Measurements from ENCODE around the gene CMSS1.

The CMSS1 gene

GRCh38 chr3:99883693-99884092, 66.0 kb downstream of the CMSS1 start:
- no peaks in the 10 kb centered on the region for H3K9me3 ChIP-seq (ENCODE audit: control insufficient read depth, insufficient read depth, low read depth, low read length)
- ChIA-PET CTCF (interaction anchor here (1.0 to 1.1 kb wide), 2 partner anchors 10 to 206 kb away, joined by 3 read pairs; no protein-coding TSS in a partner anchor), POLR2A (no interaction called here)
- no peak overlapping the region for H3K27ac ChIP-seq (ENCODE audit: extremely low read depth, low read depth, low read length)
- no peaks in the 10 kb centered on the region for H3K36me3 ChIP-seq (ENCODE audit: control insufficient read depth in 2 of 2, insufficient read depth in 1 of 2, low read length in 2 of 2)
- TF ChIP-seq ZNF701 (tag by site-specific recombination; IDR thresholded peaks at IDR 0.05) = no peak
- no peak overlapping the region for H3K4me3 ChIP-seq (ENCODE audit: low read depth, low read length)
- no peaks in the 10 kb centered on the region for H3K4me1 ChIP-seq (ENCODE audit: control insufficient read depth, insufficient read depth, low read length)

GRCh38 chr3:99884484-99884883, 66.8 kb downstream of the CMSS1 start:
- no peaks in the 10 kb centered on the region for H3K9me3 ChIP-seq (ENCODE audit: control insufficient read depth, insufficient read depth, low read depth, low read length)
- no peaks in the 10 kb centered on the region for H3K36me3 ChIP-seq (ENCODE audit: control insufficient read depth in 2 of 2, insufficient read depth in 1 of 2, low read length in 2 of 2)
- no peaks in the 10 kb centered on the region for H3K4me1 ChIP-seq (ENCODE audit: control insufficient read depth, insufficient read depth, low read length)
- TF ChIP-seq FEZF1 (tag by site-specific recombination; IDR thresholded peaks at IDR 0.05) = peak; percentile 19; the same call in 1 of the 2 replicates
- no peak for TF ChIP-seq HOXA7 (CRISPR knock-in tag; IDR thresholded peaks at IDR 0.05; ENCODE audit: borderline replicate concordance)
- POLR2A ChIA-PET = no interaction called here
- no peak overlapping the region for H3K27ac ChIP-seq (ENCODE audit: extremely low read depth, low read depth, low read length)
- H3K4me3 ChIP-seq (ENCODE audit: low read depth, low read length) = no peak overlapping the region
- CTCF ChIA-PET = interaction anchor here (1.0 to 1.1 kb wide), 2 partner anchors 9 to 206 kb away, joined by 3 read pairs; no protein-coding TSS in a partner anchor

- H3K9me3 ChIP-seq (ENCODE audit: control insufficient read depth, insufficient read depth, low read depth, low read length) = no peaks in the 10 kb centered on the region
- no peak overlapping the region for H3K4me3 ChIP-seq (ENCODE audit: low read depth, low read length)
- TF ChIP-seq ZSCAN16 (tag by site-specific recombination; IDR thresholded peaks at IDR 0.05) (no peak), PRDM2 (tag by site-specific recombination; IDR thresholded peaks at IDR 0.05; ENCODE audit: borderline replicate concordance) (no peak), ZNF521 (tag by site-specific recombination; IDR thresholded peaks at IDR 0.05) (no peak), ZNF449 (tag by site-specific recombination; IDR thresholded peaks at IDR 0.05) (no peak), KLF16 (tag by site-specific recombination; IDR thresholded peaks at IDR 0.05) (no peak), MEIS1 (CRISPR knock-in tag; IDR thresholded peaks at IDR 0.05; ENCODE audit: borderline replicate concordance) (no peak), KLF10 (tag by site-specific recombination; IDR thresholded peaks at IDR 0.05) (no peak), ZNF785 (tag by site-specific recombination; IDR thresholded peaks at IDR 0.05) (no peak), ZNF660 (tag by site-specific recombination; IDR thresholded peaks at IDR 0.05) (no peak), GLI4 (tag by site-specific recombination; IDR thresholded peaks at IDR 0.05) (no peak), ZFHX2 (tag by site-specific recombination; conservative IDR thresholded peaks at IDR 0.05) (no peak), PBX3 (CRISPR knock-in tag; IDR thresholded peaks at IDR 0.05) (no peak), ZNF777 (tag by site-specific recombination; IDR thresholded peaks at IDR 0.05; ENCODE audit: borderline replicate concordance) (no peak), ATF2 (tag by site-specific recombination; IDR thresholded peaks at IDR 0.05; ENCODE audit: low read depth) (no peak), SETDB1 (IDR thresholded peaks at IDR 0.05; ENCODE audit: insufficient read length, low read length) (no peak), ZNF174 (tag by site-specific recombination; IDR thresholded peaks at IDR 0.05) (no peak)
- no peak overlapping the region for H3K27ac ChIP-seq (ENCODE audit: extremely low read depth, low read depth, low read length)
- POLR2A ChIA-PET = no interaction called here
- H3K36me3 ChIP-seq (ENCODE audit: control insufficient read depth in 2 of 2, insufficient read depth in 1 of 2, low read length in 2 of 2) = no peaks in the 10 kb centered on the region
- CTCF ChIA-PET = no interaction called here
- no peaks in the 10 kb centered on the region for H3K4me1 ChIP-seq (ENCODE audit: control insufficient read depth, insufficient read depth, low read length)
Measured at GRCh38 chr3:99885085-99885484, 67.4 kb downstream of the CMSS1 start.
